Right renal pelvis (tissue), 4 donors: ENCODE measurements around the gene HNRNPA3. TPM values are rescaled to one million over a fixed set of nuclear protein-coding genes. Genes with fewer than 3 reads are reported as not detected.
"Not testable (repeated sequence)": the region's sequence is repeated elsewhere in the genome, so short reads cannot be mapped to it uniquely, and the experiment has no call there.

Experiments used
- DNase-seq, 4 donors: peaks; one replicate each; pipeline ENCODE4 v3.0.0-alpha.2; 2013; ENCODE audit warnings: low read depth in 4 of 4, low spot score in 3 of 4, missing footprints in 1 of 4
- polyA plus RNA-seq, 4 donors: library from polyadenylated mRNA; unstranded; fragments of 120-200 nt; gene quantifications; one replicate each; pipeline ENCODE4 v1.2.1, GENCODE V29; 2013; ENCODE audit not compliant: insufficient read length in 4 of 4

Gene HNRNPA3
- polyA plus RNA-seq, result 100 to 1,000 TPM; 535 to 632 (median 606) TPM

DNA sequence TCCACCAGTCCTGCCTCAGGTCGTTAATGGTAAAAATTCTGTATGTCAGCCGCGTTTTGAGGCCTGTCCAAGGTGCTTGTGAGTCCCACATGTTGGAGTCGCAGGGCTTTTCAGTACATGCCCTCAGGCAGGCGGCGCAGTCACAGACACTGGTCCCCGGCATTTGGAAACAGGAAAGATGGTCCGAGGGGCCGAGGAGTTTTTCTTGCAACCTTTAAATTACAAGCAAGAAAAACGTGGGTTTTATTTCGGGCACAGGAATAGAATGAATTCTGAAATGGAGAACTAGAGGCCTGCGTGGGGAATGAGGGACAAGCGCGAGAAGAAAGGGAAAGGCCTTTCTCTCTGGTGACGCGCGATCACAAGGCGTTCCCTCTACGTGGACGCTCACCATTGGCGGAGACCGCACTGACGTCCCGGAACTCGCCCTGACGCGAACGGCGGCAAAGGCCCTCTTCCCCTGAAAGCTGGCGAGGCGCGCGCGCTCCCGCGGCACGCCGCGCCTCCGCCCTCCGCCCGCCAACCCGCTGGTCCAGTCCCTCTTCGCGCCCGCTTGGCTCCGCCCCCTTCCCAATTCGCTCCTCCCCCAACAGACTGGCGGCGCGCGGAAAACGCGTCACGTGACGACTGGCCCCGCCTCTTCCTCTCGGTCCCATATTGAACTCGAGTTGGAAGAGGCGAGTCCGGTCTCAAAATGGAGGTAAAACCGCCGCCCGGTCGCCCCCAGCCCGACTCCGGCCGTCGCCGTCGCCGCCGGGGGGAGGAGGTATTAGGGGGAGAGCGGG is at the start of gene HNRNPA3:
HNRNPA3 (plus strand) TSS at position 689 of the 785 bp plus-strand sequence; CDS start at position 695, 6 bp downstream.
- DNase-seq, result peak; percentile 97 to 99 (median 98)

DNA sequence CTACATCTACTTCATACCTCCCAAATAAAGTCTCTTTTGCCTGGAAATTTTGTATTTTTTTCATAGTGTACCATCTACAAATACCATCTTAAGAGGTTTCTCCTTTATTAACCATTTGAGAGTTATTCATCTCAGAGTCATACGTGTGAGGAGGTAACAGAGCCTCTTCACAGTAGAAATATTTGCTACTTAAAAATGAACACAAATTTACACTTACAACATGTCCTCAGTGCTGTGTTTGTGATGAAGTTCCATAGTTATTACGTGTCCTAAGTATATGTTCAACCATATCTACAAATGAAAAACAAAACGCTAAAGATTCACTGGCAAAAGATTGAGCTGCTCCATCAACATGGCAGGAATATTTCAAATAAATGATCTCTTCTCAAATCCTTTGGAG is 48.5 kb upstream of the HNRNPA3 start:
- no peak for DNase-seq

DNA sequence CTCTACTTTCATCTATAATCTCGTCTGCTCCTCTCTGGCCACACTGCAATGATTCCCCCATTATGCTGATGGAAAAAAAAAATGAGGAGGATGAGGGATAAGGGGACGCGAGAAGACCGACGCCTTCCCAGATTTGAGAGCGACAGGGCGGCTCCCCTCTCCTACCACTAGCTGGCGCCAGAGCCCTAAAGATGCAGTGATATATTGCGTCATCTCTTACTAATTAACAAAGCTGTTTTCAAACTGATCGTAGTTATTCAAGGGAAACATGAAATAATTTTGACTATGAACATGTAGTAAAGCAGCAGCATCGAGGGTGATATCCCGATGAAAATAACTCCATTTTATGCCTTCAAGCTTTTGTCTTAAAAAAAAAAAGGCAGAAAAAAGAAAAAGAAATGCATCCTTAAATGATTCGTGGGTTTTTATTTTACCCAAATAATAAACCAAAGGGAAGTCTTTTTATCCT is 48.0 kb upstream of the HNRNPA3 start:
- DNase-seq, result peak; percentile 81 to 85 (median 84)

DNA sequence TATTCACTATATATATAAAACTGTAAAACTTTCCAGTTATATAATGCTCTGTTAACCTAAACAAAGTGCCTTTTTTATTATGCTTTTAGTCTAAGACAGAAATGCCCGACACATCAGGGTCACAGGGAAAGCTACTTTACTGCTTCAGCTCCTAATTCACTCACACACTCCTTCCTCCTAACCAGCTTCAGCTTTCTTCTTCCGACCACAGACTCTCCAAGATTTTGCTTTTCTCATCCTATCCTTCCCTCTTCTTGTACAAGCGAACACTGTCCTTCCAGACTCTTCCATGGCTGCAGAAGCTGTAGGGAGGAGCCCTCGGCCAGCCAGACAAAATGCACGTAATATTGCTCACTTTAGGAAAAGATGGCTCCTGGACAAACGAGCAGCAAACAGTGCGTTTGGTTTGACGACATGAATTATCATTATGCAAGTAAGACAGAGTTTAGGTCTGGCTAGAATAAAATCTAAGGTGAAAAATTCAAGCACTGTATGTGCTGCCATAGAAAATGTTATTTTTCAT is 47.5 kb upstream of the HNRNPA3 start:
- DNase-seq, result peak in 1 of 4 donors; percentile 65

DNA sequence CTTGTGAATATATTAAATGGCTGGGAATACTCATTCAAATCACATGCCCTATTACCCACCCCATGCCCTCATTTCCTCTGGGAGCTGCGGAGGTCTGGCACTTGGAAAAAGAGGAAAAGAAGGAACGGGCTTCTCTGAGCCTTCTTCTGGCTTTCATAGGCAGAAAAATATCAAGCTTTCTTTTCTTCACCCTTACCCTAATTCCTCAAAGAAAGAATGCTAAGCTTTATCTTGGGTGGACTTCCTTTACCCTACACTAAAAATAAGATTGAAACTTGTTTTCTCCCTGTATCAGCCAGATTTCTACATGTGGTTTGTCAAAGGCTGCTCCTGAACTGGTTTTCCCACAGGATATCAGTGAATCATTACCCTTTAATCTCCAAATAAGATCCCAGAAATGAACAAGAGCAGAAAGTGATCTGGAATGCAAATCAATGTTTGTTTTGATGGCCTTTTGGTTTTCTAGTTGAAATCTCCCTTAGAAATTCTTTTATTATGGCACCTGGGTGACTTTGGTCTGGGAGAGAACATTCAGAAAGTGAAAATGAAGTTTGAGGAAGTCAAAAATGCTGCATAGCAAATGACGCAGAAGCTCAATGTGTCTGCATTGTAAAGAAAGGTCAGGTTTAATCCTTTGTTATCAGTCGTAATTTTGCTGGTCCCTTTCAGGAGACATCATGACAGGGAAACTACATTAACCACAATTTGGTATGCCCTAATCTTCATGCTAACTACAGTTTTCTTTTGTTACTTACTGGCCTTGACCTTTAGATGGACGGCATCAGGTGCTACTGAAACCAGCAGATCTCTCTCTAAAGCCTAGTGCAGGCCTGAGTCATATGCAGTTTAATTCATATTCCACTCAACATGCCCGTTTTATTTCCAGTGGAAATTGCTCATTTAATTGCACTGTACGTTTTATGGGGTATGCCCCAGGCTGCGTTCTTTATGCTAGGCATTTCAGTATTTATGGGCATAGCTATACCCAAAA is 46.6 kb upstream of the HNRNPA3 start:
- DNase-seq, result no peak

DNA sequence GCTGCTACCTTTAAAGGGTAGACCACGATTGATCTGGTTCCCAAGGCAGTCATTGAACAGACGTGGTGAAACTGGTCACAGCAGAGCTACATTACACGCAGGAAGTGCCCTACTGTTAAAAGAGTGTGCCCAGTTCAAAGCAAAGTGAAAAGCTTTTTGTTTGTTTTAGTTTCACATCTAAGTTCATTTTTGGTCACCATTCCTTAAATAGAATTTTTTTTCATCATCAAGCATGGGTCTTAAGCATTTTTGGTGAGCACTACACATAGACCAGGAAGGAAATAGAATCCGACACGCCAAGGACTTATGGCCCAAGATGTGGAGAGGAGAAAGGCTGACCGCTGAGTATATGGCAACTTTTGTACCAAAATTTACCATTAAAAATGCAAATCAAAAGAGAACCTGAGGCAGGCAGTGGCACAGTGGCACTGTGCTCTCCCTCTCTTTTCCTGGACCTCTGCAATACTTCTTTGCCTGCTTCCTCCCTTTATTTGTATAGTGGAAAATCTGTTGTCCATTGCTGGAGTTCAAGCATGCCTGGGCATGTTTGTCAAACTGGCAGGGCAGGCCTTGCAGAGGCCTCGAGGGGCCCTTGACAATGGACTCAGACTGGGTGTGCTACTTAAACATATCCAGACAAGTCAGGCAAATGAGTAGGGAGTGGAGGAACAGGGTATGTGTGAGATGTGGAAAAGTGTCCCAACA is 42.6 kb upstream of the HNRNPA3 start:
- DNase-seq, result no peak

DNA sequence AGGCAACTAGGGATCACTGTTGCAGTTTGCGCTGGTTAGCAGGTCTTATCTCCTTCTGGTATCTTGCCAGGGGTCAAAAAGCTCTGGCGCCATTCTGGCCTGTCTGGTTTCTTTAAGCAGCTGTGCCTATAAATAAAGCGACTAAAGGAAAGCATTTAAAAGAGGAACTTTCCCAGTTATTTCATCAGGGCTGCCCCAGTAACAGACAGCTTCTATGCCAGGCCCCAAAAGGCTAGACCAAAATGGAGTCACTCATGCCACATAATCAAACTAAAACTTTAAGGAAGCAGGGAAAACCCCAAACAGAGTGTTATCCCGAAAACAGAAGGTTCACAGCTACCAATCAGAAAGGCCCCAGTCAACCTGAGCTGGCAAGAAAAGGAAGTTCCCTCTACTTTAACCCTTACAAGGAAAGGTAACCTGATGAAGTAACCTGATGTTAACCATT is 41.2 kb upstream of the HNRNPA3 start:
- no peak for DNase-seq

DNA sequence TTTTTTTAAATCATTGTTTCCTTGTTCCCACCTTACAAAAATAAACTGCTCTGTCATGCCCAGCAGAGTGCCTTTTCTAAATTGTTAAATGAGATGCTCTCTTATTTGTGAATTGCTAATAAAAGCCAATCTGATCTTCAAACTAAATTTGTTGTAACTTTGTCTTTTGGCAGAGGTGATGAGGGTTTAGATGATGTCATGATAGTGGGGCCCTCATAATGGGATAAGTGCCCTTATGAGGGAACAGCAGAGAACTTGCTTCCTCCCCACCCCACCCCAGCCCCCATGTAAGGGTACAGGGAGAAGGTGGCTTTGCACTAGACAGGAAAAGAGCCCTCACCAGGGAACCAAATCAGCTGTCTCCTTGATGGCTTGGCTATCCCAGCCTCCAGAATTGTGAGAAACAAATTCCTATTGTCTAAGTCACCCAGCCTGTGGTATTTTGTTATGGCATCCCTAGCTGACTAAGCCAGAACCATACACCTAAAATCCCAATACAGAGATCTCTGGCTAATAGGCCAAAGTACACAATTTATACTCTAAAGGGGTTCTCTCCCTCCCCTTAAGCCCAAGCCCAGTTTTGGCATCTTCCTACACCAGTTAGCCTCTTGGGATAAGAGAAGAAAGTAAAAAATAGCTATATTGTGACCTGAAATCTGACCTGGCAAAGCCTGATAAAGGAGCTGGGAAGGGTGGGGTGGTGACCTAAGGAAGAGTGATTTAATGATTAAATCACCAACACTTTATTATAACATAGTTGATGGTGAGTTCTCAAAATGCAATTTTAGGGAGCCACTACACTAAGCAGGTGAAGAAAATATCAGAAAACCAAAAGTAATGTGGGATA is 40.3 kb upstream of the HNRNPA3 start:
- no peak for DNase-seq

DNA sequence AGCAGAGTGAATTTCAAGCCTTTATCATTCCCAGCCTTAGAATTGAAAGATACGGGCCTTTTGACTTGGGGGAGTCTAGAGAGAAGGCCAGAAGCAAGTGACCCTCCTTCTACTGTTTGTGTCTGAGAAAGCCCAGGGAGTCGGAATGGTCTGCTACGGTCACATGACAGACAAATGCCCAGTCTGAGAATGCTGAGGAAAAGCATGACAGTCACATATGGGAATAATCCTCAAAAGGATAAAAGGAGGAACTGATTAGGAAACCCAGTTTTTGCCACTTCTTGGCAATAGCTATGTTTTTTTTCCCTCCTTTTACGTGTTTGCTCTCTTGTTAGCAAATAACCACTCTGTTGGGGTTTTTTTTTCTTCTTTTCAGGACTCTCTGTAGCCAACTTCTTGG is 38.1 kb upstream of the HNRNPA3 start:
- no peak for DNase-seq

DNA sequence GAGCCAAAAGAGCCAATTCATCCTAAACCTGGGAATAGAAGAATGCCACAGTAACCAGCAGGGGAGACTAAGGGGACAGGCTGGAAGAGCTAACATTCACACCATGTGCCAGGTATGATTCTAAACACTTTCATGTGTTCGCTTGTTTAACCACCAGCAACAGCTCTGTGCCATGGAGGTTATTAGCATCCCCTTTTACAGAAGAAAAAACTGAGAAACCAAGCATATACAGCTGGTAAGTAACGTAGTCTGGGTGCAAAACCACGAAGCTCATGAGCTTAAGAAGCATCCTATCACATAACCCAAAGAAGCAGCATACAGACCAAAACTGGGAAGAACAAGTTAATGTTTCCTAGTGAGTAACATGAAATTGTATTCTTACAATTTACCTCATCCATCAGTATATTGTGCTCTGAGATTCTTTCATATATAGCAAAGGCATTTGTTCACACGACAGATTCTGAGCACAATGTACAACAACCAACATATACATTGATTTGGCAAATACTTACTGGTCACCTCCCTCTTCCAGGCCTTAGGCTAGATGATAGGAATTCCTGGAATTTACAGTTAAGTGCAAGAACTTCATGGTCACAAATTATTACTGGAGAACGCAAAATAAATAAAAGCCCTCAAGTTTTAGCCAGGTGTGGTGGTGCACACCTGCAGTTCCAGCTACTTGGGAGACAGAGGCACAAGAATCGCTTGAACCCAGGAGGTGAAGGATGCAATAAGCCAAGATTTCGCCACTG is 36.5 kb upstream of the HNRNPA3 start:
- no peak for DNase-seq

DNA sequence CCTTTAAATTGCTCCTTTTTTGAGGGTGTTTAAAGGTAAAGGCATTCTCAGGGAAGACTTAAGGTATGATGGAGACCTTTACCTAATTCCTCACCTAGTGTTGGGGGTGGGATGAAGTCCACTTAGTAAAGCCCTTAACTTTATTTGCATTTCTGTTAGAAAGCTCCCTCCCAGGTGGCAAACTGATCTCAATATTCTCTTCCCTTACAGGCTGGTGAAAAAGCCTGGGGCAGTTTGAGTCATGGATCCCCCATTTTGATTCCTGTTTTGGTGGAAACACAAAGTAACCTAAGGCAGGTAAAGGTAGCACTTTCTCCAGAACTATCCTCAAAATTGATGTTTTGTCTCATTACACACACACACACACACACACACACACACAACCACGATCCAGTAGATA is 33.8 kb upstream of the HNRNPA3 start:
- DNase-seq, result no peak

DNA sequence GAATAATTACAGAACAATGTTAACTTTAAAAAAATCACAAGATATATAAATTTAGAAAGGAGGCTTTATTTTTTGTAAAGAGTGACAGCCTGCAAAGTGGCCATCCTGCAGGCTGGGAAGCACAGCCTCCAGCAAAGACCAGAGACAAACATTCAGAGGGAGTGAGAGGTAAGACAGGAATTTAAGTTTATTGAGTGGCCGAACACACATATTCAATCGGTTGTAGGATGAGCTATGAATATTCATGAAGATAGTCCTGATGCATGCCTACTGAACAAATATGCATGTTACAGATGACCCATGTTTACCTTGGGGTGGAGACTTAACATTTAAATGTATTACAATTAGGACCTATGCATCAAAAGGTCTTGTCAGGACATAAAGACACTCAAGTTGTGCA is 33.4 kb upstream of the HNRNPA3 start:
- no peak for DNase-seq

DNA sequence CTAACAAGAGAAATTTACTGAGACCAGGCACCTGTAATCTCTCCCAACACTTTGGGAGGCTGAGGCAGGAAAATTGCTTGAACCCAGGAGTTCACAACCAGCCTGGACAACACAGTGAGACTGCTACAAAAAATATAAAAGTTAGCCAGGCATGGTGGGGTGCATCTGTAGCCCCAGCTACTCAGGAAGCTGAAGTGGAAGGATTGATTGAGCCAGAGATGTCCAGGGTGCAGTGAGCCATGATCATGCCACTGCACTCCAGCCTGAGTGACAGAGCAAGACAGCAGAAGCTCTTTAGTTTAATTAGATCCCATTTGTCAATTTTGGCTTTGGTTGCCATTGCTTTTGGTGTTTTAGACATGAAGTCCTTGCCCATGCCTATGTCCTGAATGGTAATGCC is 32.9 kb upstream of the HNRNPA3 start:
- DNase-seq, result not testable (repeated sequence)

DNA sequence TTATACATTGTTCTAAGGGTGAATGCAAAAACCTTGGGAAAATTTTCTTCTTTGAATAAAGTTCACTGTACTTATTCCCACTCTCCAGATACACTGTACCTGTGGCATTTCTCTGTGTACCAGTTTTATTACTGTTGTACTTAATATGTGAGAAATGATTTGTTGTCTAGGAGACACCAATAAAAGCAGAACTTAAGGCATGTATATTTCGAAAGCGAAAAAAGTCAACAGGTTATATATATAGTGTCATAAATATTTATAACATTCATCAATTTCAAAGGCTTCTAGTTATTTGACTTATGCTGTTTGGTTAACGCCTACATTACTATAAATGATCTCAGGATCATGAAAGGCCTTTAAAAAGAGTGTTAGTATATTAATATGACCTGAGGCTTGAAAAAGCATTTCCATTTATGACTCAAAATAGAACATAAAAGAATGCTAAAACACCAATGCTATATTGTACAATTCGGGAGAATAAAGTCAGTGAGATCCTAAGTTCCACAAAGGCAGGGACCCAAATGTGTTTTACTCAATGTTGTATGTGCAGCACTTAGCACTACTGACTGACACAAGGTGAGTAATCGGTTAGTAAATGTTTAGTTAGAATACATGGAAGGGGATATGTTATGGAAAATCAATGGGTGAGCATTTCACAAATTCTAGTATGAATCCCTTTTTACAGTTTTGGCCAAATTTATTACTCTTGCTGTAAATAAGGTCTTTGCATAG is 32.2 kb upstream of the HNRNPA3 start:
- DNase-seq, result no peak

DNA sequence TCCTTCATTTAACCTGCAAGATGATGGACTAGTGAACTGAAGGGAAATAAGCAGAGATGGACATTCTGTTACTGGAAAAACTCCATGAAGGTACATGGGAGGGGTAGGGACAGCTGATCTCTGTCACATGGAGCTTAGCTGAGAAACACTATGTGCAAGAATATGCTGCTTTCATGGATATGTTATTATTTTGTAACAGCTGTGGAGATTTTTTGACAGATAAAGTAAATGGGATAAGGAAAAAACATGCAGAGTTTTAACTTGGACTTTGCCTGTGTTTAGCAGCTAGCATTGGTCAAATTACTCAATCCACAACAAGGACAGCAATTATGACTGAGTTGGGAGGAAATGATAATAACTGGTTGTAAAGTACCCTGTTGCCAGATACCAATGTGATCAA is 28.7 kb upstream of the HNRNPA3 start:
- DNase-seq, result no peak

DNA sequence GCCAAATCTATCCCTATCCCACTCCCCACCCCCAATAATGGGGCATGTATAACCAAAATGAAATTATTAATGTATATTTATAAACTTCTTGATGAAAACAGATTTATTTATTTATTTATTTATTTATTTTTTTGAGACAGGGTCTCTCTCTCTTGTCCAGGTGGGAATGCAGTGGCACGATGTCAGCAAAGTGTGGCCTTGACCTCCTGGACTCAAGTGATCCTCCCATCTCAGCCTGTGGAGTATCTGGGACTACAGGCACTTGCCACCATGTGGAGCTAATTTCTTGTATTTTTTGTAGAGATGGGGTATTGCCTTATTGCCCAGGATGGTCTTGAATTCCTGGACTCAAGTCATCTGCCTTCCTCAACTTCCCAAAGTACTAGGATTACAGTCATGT is 28.0 kb upstream of the HNRNPA3 start:
- DNase-seq, result no peak

DNA sequence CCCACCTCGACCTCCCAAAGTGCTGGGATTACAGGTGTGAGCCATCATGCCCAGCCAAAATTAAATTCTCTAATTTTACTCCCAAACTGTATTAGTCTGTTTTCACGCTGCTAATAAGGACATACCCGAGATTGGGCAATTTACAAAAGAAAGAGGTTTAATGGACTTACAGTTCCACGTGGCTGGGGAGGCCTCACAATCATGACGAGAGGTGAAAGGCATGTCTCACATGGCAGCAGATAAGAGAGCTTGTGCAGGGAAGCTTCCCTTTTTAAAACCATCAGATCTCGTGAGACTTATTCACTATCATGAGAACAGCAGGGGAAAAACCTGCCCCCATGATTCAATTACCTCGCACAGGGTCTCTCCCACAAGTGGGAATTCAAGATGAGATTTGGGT is 26.6 kb upstream of the HNRNPA3 start:
- not testable (repeated sequence) for DNase-seq
